Stimulated activated CD8-positive, alpha-beta memory T cell treated with anti-CD3 and anti-CD28 coated beads, Interleukin-15, amount 100 ng/mL, for 48 hours (primary cell): ENCODE results near the gene UBA52.
"Not testable (repeated sequence)": the region's sequence is repeated elsewhere in the genome, so short reads cannot be mapped to it uniquely, and the experiment has no call there.

Source experiments
- DNase-seq, 2 donors: peaks; one replicate each; pipeline ENCODE4 v3.0.0-alpha.2; 2020; ENCODE audit warnings: low read depth in 2 of 2

Gene UBA52

GRCh38 chr19:18593367-18594095, 21.9 kb downstream of the UBA52 start:
- DNase-seq: no peak

GRCh38 chr19:18594096-18594823, 22.6 kb downstream of the UBA52 start:
- peak; percentile 56 to 68 for DNase-seq

GRCh38 chr19:18594824-18595373, 23.2 kb downstream of the UBA52 start:
- DNase-seq: no peak

- no peak for DNase-seq
These were observed 23.8 kb downstream of the UBA52 start for GRCh38 chr19:18595475-18595874.

GRCh38 chr19:18596752-18597157, 25.1 kb downstream of the UBA52 start:
- DNase-seq: no peak

GRCh38 chr19:18597809-18598660, 26.4 kb downstream of the UBA52 start:
- DNase-seq: no peak

- no peak for DNase-seq
These were observed 27.8 kb downstream of the UBA52 start for GRCh38 chr19:18599485-18599884.

GRCh38 chr19:18600692-18601397, 29.2 kb downstream of the UBA52 start:
- not testable (repeated sequence) for DNase-seq

- DNase-seq: no peak
These were observed 30.2 kb downstream of the UBA52 start for GRCh38 chr19:18601875-18602274.

GRCh38 chr19:18603255-18603957, 31.7 kb downstream of the UBA52 start:
- no peak for DNase-seq

- no peak for DNase-seq
These were observed 32.5 kb downstream of the UBA52 start for GRCh38 chr19:18603958-18604819.

- no peak for DNase-seq
These were observed 33.1 kb downstream of the UBA52 start for GRCh38 chr19:18604820-18605159.

- no peak for DNase-seq
These were observed 33.5 kb downstream of the UBA52 start for GRCh38 chr19:18605196-18605545.

GRCh38 chr19:18605546-18606280, 34.1 kb downstream of the UBA52 start:
- no peak for DNase-seq

GRCh38 chr19:18606281-18607225, 34.9 kb downstream of the UBA52 start, which contains the start of gene CRLF1:
Gene CRLF1 (minus strand): TSS chr19:18606799. CDS start chr19:18606656, 143 bp downstream.
- DNase-seq: no peak

GRCh38 chr19:18607226-18608101, 35.8 kb downstream of the UBA52 start:
- DNase-seq: no peak
